ENCODE results near the gene MBTPS1. TPM values are rescaled to one million over a fixed set of nuclear protein-coding genes. Genes with fewer than 3 reads are reported as not detected.

The MBTPS1 gene
- total and polyA plus RNA-seq, 7 donors: 13.6 to 83.6 (median 69.3) TPM

- peak; percentile 59 for DNase-seq
- peaks cover 9 to 89% (median 44%) of the 10 kb centered on the region in 4 donors for H3K36me3 ChIP-seq
- intact Hi-C loops (cut with DNase I): no loop called here
These were observed 62.5 kb downstream of the MBTPS1 start for GRCh38 chr16:84054271-84054670.

GRCh38 chr16:84053237-84053636 lies 63.5 kb downstream of the MBTPS1 start:
- no peaks in the 10 kb centered on the region for H3K9me3 ChIP-seq
- H3K27me3 ChIP-seq: no peaks in the 10 kb centered on the region
- peaks cover 0 to 17% (median 15%) of the 10 kb centered on the region in 4 donors for H3K4me1 ChIP-seq
- TF ChIP-seq POLR2AphosphoS5 (IDR thresholded peaks at IDR 0.05): no peak
- no peak for TF ChIP-seq EP300 (IDR thresholded peaks at IDR 0.05)
- no peak for TF ChIP-seq POLR2A (IDR thresholded peaks at IDR 0.05)
- no peak for TF ChIP-seq CTCF (IDR thresholded peaks at IDR 0.05)
- H3K36me3 ChIP-seq: peaks cover 9 to 82% (median 34%) of the 10 kb centered on the region in 4 donors
- DNase-seq: peak; percentile 50
- 96 to 97% methylated on average over 13 of the region's 13 CpGs for WGBS, 2 donors
- no peak overlapping the region for H3K4me3 ChIP-seq
- no peak overlapping the region for H3K27ac ChIP-seq
- intact Hi-C loops (cut with DNase I): no loop called here

More at GRCh38 chr16:84054271-84054670, 62.5 kb downstream of the MBTPS1 start:
- WGBS, 2 donors: 96 to 97% methylated on average over 16 of the region's 16 CpGs
- Histone ChIP-seq H3K4me1 (peaks cover 0 to 17% (median 15%) of the 10 kb centered on the region in 4 donors), H3K4me3 (no peak overlapping the region), H3K27ac (no peak overlapping the region), H3K9me3 (no peaks in the 10 kb centered on the region), H3K27me3 (no peaks in the 10 kb centered on the region)
- TF ChIP-seq POLR2A (IDR thresholded peaks at IDR 0.05) (no peak), EP300 (IDR thresholded peaks at IDR 0.05) (no peak), CTCF (IDR thresholded peaks at IDR 0.05) (no peak), POLR2AphosphoS5 (IDR thresholded peaks at IDR 0.05) (no peak)

GRCh38 chr16:84052071-84052622 lies 64.6 kb downstream of the MBTPS1 start:
- peaks cover 0 to 17% (median 15%) of the 10 kb centered on the region in 4 donors for H3K4me1 ChIP-seq
- no peaks in the 10 kb centered on the region for H3K9me3 ChIP-seq
- no peak for TF ChIP-seq EP300 (IDR thresholded peaks at IDR 0.05)
- TF ChIP-seq POLR2AphosphoS5 (IDR thresholded peaks at IDR 0.05): no peak
- TF ChIP-seq POLR2A (IDR thresholded peaks at IDR 0.05): no peak
- no peak for TF ChIP-seq CTCF (IDR thresholded peaks at IDR 0.05)
- no peaks in the 10 kb centered on the region for H3K27me3 ChIP-seq
- 94% methylated on average over 27 of the region's 27 CpGs for WGBS, 2 donors
- no peak overlapping the region for H3K4me3 ChIP-seq
- peaks cover 9 to 74% (median 27%) of the 10 kb centered on the region in 4 donors for H3K36me3 ChIP-seq
- DNase-seq: peak; percentile 61
- intact Hi-C loops (cut with DNase I): no loop called here
- no peak overlapping the region for H3K27ac ChIP-seq

- Histone ChIP-seq H3K4me1 (peaks cover 0 to 5% (median 4%) of the 10 kb centered on the region in 4 donors), H3K4me3 (no peak overlapping the region), H3K36me3 (peaks cover 9 to 55% (median 19%) of the 10 kb centered on the region in 4 donors), H3K9me3 (no peaks in the 10 kb centered on the region), H3K27ac (no peak overlapping the region), H3K27me3 (no peaks in the 10 kb centered on the region)
- peak; percentile 53 for DNase-seq
- WGBS, 2 donors: 83 to 88% methylated on average over 9 of the region's 9 CpGs
- intact Hi-C loops (cut with DNase I): no loop called here
- TF ChIP-seq CTCF (IDR thresholded peaks at IDR 0.05) (no peak), POLR2AphosphoS5 (IDR thresholded peaks at IDR 0.05) (no peak), EP300 (IDR thresholded peaks at IDR 0.05) (no peak), POLR2A (IDR thresholded peaks at IDR 0.05) (no peak)
These were observed 66.4 kb downstream of the MBTPS1 start for GRCh38 chr16:84050316-84050715.
